GM12874 (cell line): Measurements from ENCODE around the gene AIM2.

Experiments
- CTCF ChIP-seq: IDR thresholded peaks from 2 replicates; pipeline ENCODE4 v1.5.1; 2011; ENCODE audit warnings: low read depth, mild to moderate bottlenecking, control low read depth, low read length, moderate library complexity; ENCODE audit not compliant: insufficient read depth

Gene AIM2

GRCh38 chr1:159088050-159088449 lies 11.5 kb upstream of the AIM2 start:
- no peak for TF ChIP-seq CTCF

- TF ChIP-seq CTCF, result no peak
Observed at GRCh38 chr1:159084867-159085266, 8.3 kb upstream of the AIM2 start.

- TF ChIP-seq CTCF, result no peak
Observed at GRCh38 chr1:159084152-159084551, 7.6 kb upstream of the AIM2 start.

DNA sequence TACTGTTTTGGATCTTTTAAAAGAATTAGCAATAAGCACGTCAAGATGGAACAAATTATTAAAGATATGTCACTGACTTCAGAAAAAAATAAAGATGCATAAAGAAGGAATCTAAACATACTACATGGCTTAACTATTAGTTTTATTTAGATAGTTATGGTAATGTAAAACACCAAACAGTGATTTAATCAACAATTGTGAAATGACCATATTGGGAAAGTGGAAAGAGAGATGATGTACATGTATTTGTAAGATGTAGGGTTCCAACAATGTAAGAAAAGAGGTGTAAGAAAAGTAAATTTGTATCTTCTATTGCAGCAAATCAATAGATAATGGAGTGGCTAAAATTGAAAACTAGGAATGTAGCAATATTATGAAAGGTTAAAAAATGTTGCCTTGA lies 6.4 kb upstream of the AIM2 start:
- TF ChIP-seq CTCF, result no peak

- TF ChIP-seq CTCF, result no peak
Observed at GRCh38 chr1:159081626-159082025, 5.1 kb upstream of the AIM2 start.

- no peak for TF ChIP-seq CTCF
Observed at GRCh38 chr1:159079525-159079924, 3.0 kb upstream of the AIM2 start.

DNA sequence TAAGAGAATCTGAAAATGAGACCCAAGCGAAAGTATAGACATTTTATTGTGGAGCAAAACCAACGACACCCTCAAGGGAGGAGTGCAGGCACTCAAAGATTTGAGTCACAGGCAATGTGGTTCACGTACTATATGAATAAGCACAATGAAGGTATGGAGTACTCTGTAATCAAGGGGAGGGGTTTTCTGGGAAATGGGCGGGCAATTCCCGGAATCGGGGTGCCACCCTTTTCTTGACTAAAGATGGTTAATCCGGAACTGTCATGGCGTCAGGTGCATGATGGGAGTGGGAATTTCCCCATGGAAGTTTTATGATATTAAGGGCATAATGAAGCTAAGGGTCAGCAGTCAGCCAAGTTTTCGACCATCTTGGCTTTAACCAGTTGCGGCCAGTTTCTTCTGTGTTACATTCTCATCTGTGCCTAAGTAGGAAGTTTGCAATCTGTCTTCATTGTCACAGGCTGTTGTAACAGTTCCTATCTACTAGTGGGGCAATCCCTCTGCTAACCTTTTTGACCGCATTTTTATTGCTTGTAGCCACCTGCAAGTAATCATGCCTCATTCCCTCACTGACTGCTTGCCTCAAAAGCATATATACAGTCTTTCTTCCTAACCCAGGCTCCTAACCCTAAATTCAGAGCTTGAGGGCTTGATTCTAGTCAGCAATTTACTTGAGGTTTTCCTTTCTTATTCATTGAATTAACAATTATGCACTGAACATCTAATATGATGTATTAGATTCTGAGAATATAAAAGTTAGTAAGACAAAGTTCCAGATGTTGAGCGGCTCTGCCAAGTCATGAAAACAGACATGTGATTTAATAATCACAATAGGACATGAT lies 775 bp upstream of the AIM2 start:
- no peak for TF ChIP-seq CTCF
